ENCODE data around the gene MORN3.
A peak's percentile ranks its signal among the peaks of the same experiment; 100 is the strongest.
"Not testable (repeated sequence)": the region's sequence is repeated elsewhere in the genome, so short reads cannot be mapped to it uniquely, and the experiment has no call there.

The MORN3 gene

GRCh38 chr12:121638298-121639202 lies 30.9 kb downstream of the MORN3 start:
- no peak for DNase-seq (ENCODE audit: low read depth)

- no peak for DNase-seq (ENCODE audit: low read depth)
Measured at GRCh38 chr12:121637231-121637914, 32.1 kb downstream of the MORN3 start.

- no peak for DNase-seq (ENCODE audit: low read depth)
Measured at GRCh38 chr12:121634836-121635235, 34.6 kb downstream of the MORN3 start.

GRCh38 chr12:121633833-121634196 lies 35.6 kb downstream of the MORN3 start:
- not testable (repeated sequence) for DNase-seq (ENCODE audit: low read depth)

GRCh38 chr12:121632069-121632970 lies 37.1 kb downstream of the MORN3 start:
- no peak for DNase-seq (ENCODE audit: low read depth)

- no peak for DNase-seq (ENCODE audit: low read depth)
Measured at GRCh38 chr12:121630791-121631355, 38.6 kb downstream of the MORN3 start.

GRCh38 chr12:121628536-121628935 lies 40.9 kb downstream of the MORN3 start:
- no peak for DNase-seq (ENCODE audit: low read depth)

GRCh38 chr12:121628037-121628436 lies 41.4 kb downstream of the MORN3 start:
- DNase-seq (ENCODE audit: low read depth): no peak

GRCh38 chr12:121626853-121627640 lies 42.4 kb downstream of the MORN3 start:
- peak; percentile 42 for DNase-seq (ENCODE audit: low read depth)

- peak; percentile 89 for DNase-seq (ENCODE audit: low read depth)
Measured at GRCh38 chr12:121626087-121626852, 43.2 kb downstream of the MORN3 start, which contains the start of gene ORAI1. Gene ORAI1, plus strand, starts transcription at chr12:121626530.

- no peak for DNase-seq (ENCODE audit: low read depth)
Measured at GRCh38 chr12:121620333-121620891, 49.0 kb downstream of the MORN3 start.

- DNase-seq (ENCODE audit: low read depth): no peak
Measured at GRCh38 chr12:121618659-121619233, 50.7 kb downstream of the MORN3 start.

- DNase-seq (ENCODE audit: low read depth): no peak
Measured at GRCh38 chr12:121614872-121615467, 54.5 kb downstream of the MORN3 start.

- DNase-seq (ENCODE audit: low read depth): no peak
Measured at GRCh38 chr12:121613462-121613861, 56.0 kb downstream of the MORN3 start.

GRCh38 chr12:121611306-121611705 lies 58.1 kb downstream of the MORN3 start:
- no peak for DNase-seq (ENCODE audit: low read depth)

- no peak for DNase-seq (ENCODE audit: low read depth)
Measured at GRCh38 chr12:121610239-121611149, 59.0 kb downstream of the MORN3 start.

GRCh38 chr12:121608301-121608700 lies 61.2 kb downstream of the MORN3 start:
- DNase-seq (ENCODE audit: low read depth): no peak

GRCh38 chr12:121603581-121603980 lies 65.9 kb downstream of the MORN3 start:
- DNase-seq (ENCODE audit: low read depth): no peak

All from GM04504 (cell line).